Gastroesophageal sphincter (tissue), 4 donors: Measurements from ENCODE around the gene ZNF180. TPM values are rescaled to one million over a fixed set of nuclear protein-coding genes. Genes with fewer than 3 reads are reported as not detected.

Experiments used
- ATAC-seq: fragments of 150-250 bp; one replicate; pipeline ENCODE4 v1.9.1; 2016; ENCODE audit warnings: mild to moderate bottlenecking, moderate library complexity
- H3K27ac ChIP-seq, 4 donors: fragments of 200-600 bp; sonication (generic) in 3 of 4; 1 replicate in 3 of 4; 2 replicates in 1 of 4; pipeline ENCODE4 v1.5.1; 2016 to 2019
- H3K27me3 ChIP-seq: fragments of 200-600 bp; sonication (generic); one replicate; pipeline ENCODE4 v1.5.1; 2019
- H3K36me3 ChIP-seq, 2 donors: fragments of 200-600 bp; sonication (generic); one replicate each; pipeline ENCODE4 v1.5.1; 2019; ENCODE audit warnings: control low read depth in 1 of 2
- H3K4me1 ChIP-seq, 3 donors: fragments of 200-600 bp; sonication (generic); 1 replicate in 2 of 3; 2 replicates in 1 of 3; pipeline ENCODE4 v1.5.1; 2016 to 2019; ENCODE audit warnings: control low read depth in 2 of 3
- H3K4me3 ChIP-seq, 2 donors: fragments of 200-600 bp; sonication (generic); one replicate each; pipeline ENCODE4 v1.5.1; 2019; ENCODE audit warnings: mild to moderate bottlenecking in 1 of 2, moderate library complexity in 1 of 2
- H3K9me3 ChIP-seq, 3 donors: fragments of 200-600 bp; sonication (generic); one replicate each; pipeline ENCODE4 v1.5.1; 2017 to 2019; ENCODE audit warnings: control low read depth in 2 of 3
- CTCF ChIP-seq, 4 experiments: fragments of 200-600 bp in 2 of 4; fragments of 450-650 bp in 2 of 4; sonication (generic) in 1 of 4; IDR thresholded peaks; one replicate each; pipeline ENCODE4 v1.5.1; 2017 to 2019; ENCODE audit warnings: antibody characterized with exemption in 4 of 4, mild to moderate bottlenecking in 2 of 4, moderate library complexity in 2 of 4
- EP300 ChIP-seq: sonication (generic); formaldehyde crosslinking; IDR thresholded peaks from one replicate; pipeline ENCODE4 v1.6.1; 2017; ENCODE audit warnings: antibody characterized with exemption, mild to moderate bottlenecking
- POLR2A ChIP-seq, 2 donors: fragments of 450-650 bp; IDR thresholded peaks; one replicate each; pipeline ENCODE4 v1.6.1; 2017; ENCODE audit warnings: antibody characterized with exemption in 2 of 2, mild to moderate bottlenecking in 2 of 2, moderate library complexity in 1 of 2
- POLR2AphosphoS5 ChIP-seq: sonication (generic); formaldehyde crosslinking; IDR thresholded peaks from one replicate; pipeline ENCODE4 v1.6.1; 2017; ENCODE audit warnings: antibody characterized with exemption
- WGBS, 2 donors: methylation state at CpG; one replicate each; pipeline ENCODE4 v1.1.5; 2018; ENCODE audit warnings: low coverage in 1 of 2; 5-methylcytosine and 5-hydroxymethylcytosine counted together
- total RNA-seq, 4 donors: library from RNA; depleted of rRNA; stranded (reverse); fragments of >200 nt; gene quantifications; one replicate each; pipeline ENCODE4 v1.1.0, GENCODE V29; 2016

The ZNF180 gene
- total RNA-seq, 4 donors from 2014 or later = 7.3 to 12.7 (median 9.3) TPM

- no peak for ATAC-seq
- H3K36me3 ChIP-seq = peaks cover 0 to 96% of the 10 kb centered on the region in 2 donors
- peaks cover 0 to 97% (median 0%) of the 10 kb centered on the region in 3 donors for H3K9me3 ChIP-seq
- H3K4me1 ChIP-seq = no peaks in the 10 kb centered on the region
- H3K4me3 ChIP-seq = no peak overlapping the region
- no peaks in the 10 kb centered on the region for H3K27me3 ChIP-seq
- H3K27ac ChIP-seq = no peak overlapping the region
- 94 to 96% methylated on average over 3 of the region's 3 CpGs for WGBS, 2 donors
- no peak for TF ChIP-seq POLR2AphosphoS5
- TF ChIP-seq POLR2A (IDR thresholded peaks at IDR 0.05) = no peak
- no peak for TF ChIP-seq EP300
- TF ChIP-seq CTCF (IDR thresholded peaks at IDR 0.05) = no peak
These were observed 61.9 kb downstream of the ZNF180 start for GRCh38 chr19:44438441-44438840.

GRCh38 chr19:44435441-44435840, 64.9 kb downstream of the ZNF180 start:
- H3K36me3 ChIP-seq = peaks cover 0 to 96% of the 10 kb centered on the region in 2 donors

GRCh38 chr19:44430956-44431355, 69.4 kb downstream of the ZNF180 start:
- H3K27me3 ChIP-seq = no peaks in the 10 kb centered on the region
- H3K4me1 ChIP-seq = no peaks in the 10 kb centered on the region
- H3K9me3 ChIP-seq = peaks cover 0 to 100% (median 5%) of the 10 kb centered on the region in 3 donors
- H3K36me3 ChIP-seq = peaks cover 4 to 93% of the 10 kb centered on the region in 2 donors
- H3K4me3 ChIP-seq = no peak overlapping the region
- 100% methylated on average over 1 of the region's 1 CpG; no CpG with 5 or more reads in 1 of the 2 donors for WGBS, 2 donors
- H3K27ac ChIP-seq = no peak overlapping the region
- no peak for ATAC-seq
- TF ChIP-seq POLR2AphosphoS5 = no peak
- TF ChIP-seq CTCF (IDR thresholded peaks at IDR 0.05) = no peak
- no peak for TF ChIP-seq POLR2A (IDR thresholded peaks at IDR 0.05)
- TF ChIP-seq EP300 = no peak

More at GRCh38 chr19:44435441-44435840, 64.9 kb downstream of the ZNF180 start:
- H3K4me1 ChIP-seq = no peaks in the 10 kb centered on the region
- no peaks in the 10 kb centered on the region for H3K27me3 ChIP-seq
- H3K9me3 ChIP-seq = peaks cover 0 to 97% (median 1%) of the 10 kb centered on the region in 3 donors
- H3K27ac ChIP-seq = no peak overlapping the region
- 100% methylated on average over 2 of the region's 2 CpGs; no CpG with 5 or more reads in 1 of the 2 donors for WGBS, 2 donors
- TF ChIP-seq EP300 (no peak), POLR2AphosphoS5 (no peak), CTCF (IDR thresholded peaks at IDR 0.05) (no peak), POLR2A (IDR thresholded peaks at IDR 0.05) (no peak)
- no peak for ATAC-seq
- H3K4me3 ChIP-seq = no peak overlapping the region

Other genes with a start within 250 kb of the ZNF180 start
- gene ZNF233, start 240.6 kb downstream of the ZNF180 start, total RNA-seq = 1 to 10 TPM in 3 of 4 donors, under 1 TPM in 1; 0.37 to 1.9 (median 1.4) TPM
- gene ZNF235, start 195.5 kb downstream of the ZNF180 start, total RNA-seq = 10 to 100 TPM in 1 of 4 donors, 1 to 10 TPM in 3; 5.6 to 15.6 (median 7.9) TPM
- gene ZNF112, start 143.8 kb downstream of the ZNF180 start, total RNA-seq = 10 to 100 TPM in 1 of 4 donors, 1 to 10 TPM in 3; 4.3 to 10.9 (median 5.1) TPM
- 1 to 10 TPM; 2.7 to 6.6 (median 4.3) TPM for gene ZNF285, start 98.9 kb downstream of the ZNF180 start, total RNA-seq
- 1 to 10 TPM; 4.3 to 9.0 (median 5.3) TPM for gene ZNF229, start 52.0 kb downstream of the ZNF180 start, total RNA-seq
- gene CEACAM20, start 29.2 kb upstream of the ZNF180 start, total RNA-seq = not detected
- gene IGSF23, start 113.0 kb upstream of the ZNF180 start, total RNA-seq = not detected
- 10 to 100 TPM; 27.1 to 58.5 (median 33.4) TPM for gene PVR, start 143.4 kb upstream of the ZNF180 start, total RNA-seq
- 1 to 10 TPM in 3 of 4 donors, under 1 TPM in 1; 0.82 to 5.2 (median 3.5) TPM for gene CEACAM19, start 171.0 kb upstream of the ZNF180 start, total RNA-seq
- not detected for gene CEACAM16, start 198.6 kb upstream of the ZNF180 start, total RNA-seq
- gene BCL3, start 248.2 kb upstream of the ZNF180 start, total RNA-seq = 10 to 100 TPM; 13.2 to 37.7 (median 16.4) TPM